HCT116 (cell line): ENCODE results near the gene LEMD1. TPM values are rescaled to one million over a fixed set of nuclear protein-coding genes. Genes with fewer than 3 reads are reported as not detected.

Experiments used
- ATAC-seq: fragments of 200-7000 bp; cut with Tn5 transposase; 2 replicates; pipeline ENCODE4 v1.9.1; 2020; ENCODE audit warnings: mild to moderate bottlenecking, moderate library complexity
- BruUV-seq: library from RNA; stranded (reverse); fragments of 400-500 nt; replicated peaks from 2 replicates; lab custom pipeline; 2021; lab: Mats Ljungman, UMichigan
- CTCF ChIA-PET: fragments of 300-600 bp; sonication (Branson Sonifier 250); formaldehyde crosslinking; loops from one replicate; lab custom pipeline; 2021; ENCODE audit warnings: antibody characterized with exemption; lab: Charles Lee
- POLR2A ChIA-PET: fragments of 300-600, 350-600 bp; sonication (Branson Sonifier 250); formaldehyde crosslinking; loops from one replicate; lab custom pipeline; 2021; ENCODE audit warnings: antibody characterized with exemption; lab: Charles Lee
- RAD21 ChIA-PET, 2 experiments: fragments of 300-600 bp; sonication (Branson Sonifier 250); formaldehyde crosslinking; loops; one replicate each; lab custom pipeline; 2023; ENCODE audit warnings: low total read pairs in 2 of 2; ENCODE audit not compliant: uncharacterized antibody in 2 of 2, unreplicated experiment in 2 of 2, low non-redundant PET in 1 of 2; lab: Charles Lee
- DNase-seq: peaks from one replicate; pipeline ENCODE4 v3.0.0-alpha.2; 2010; ENCODE audit warnings: low read depth, low spot score
- H2AFZ ChIP-seq: fragments of 200-600 bp; shearing (Covaris generic), sonication (generic); 2 replicates; pipeline ENCODE4 v1.6.1; 2017; ENCODE audit warnings: low read depth, mixed run types, mixed read lengths, antibody characterized with exemption, low read length; ENCODE audit not compliant: poor library complexity, severe bottlenecking
- H3K27ac ChIP-seq: 2 replicates; pipeline ENCODE4 v1.5.1; 2012; ENCODE audit warnings: low read depth, low read length
- H3K27me3 ChIP-seq: fragments of 200-600 bp; sonication (generic); 2 replicates; pipeline ENCODE4 v1.6.1; 2016; ENCODE audit warnings: mixed run types, low read length, mixed read lengths; ENCODE audit not compliant: insufficient read depth
- H3K36me3 ChIP-seq, 2 experiments: fragments of 200-500 bp in 1 of 2; fragments of 200-600 bp in 1 of 2; sonication (Bioruptor generic) in 1 of 2; sonication (generic) in 1 of 2; 2 replicates each; pipeline versions ENCODE4 v1.5.1 to v1.6.1; 2014 to 2016; ENCODE audit warnings: low read length in 2 of 2, inconsistent platforms in 1 of 2, mixed read lengths in 1 of 2, mixed run types in 1 of 2; ENCODE audit not compliant: insufficient read depth in 2 of 2, control insufficient read depth in 1 of 2
- H3K4me1 ChIP-seq, 2 experiments: fragments of 200-600 bp in 1 of 2; sonication (generic) in 1 of 2; 2 replicates each; pipeline versions ENCODE4 v1.5.1 to v1.6.1; 2012 to 2017; ENCODE audit warnings: low read length in 2 of 2, inconsistent platforms in 1 of 2, mild to moderate bottlenecking in 1 of 2, mixed read lengths in 1 of 2, mixed run types in 1 of 2, moderate library complexity in 1 of 2; ENCODE audit not compliant: insufficient read depth in 2 of 2, control insufficient read depth in 1 of 2
- H3K4me2 ChIP-seq: fragments of 200-600 bp; sonication (generic); 2 replicates; pipeline ENCODE4 v1.6.1; 2017; ENCODE audit warnings: mixed run types, low read length, mixed read lengths
- H3K4me3 ChIP-seq, 2 experiments: fragments of 200-600 bp in 1 of 2; sonication (generic) in 1 of 2; replicated peaks in 1 of 2; 2 replicates each; pipeline ENCODE4 v1.5.1; 2011 to 2016; ENCODE audit warnings: low read length in 2 of 2, control low read depth in 1 of 2, low read depth in 1 of 2, mild to moderate bottlenecking in 1 of 2, mixed read lengths in 1 of 2, mixed run types in 1 of 2
- H3K79me2 ChIP-seq: fragments of 200-600 bp; sonication (generic); 2 replicates; pipeline ENCODE4 v1.6.1; 2017; ENCODE audit warnings: mild to moderate bottlenecking, mixed run types, low read length, moderate library complexity, mixed read lengths; ENCODE audit not compliant: insufficient read depth
- H3K9ac ChIP-seq: fragments of 200-600 bp; sonication (generic); 2 replicates; pipeline ENCODE4 v1.6.1; 2016; ENCODE audit warnings: low read length, mixed read lengths
- H3K9me2 ChIP-seq: fragments of 200-600 bp; sonication (generic), shearing (Covaris generic); 2 replicates; pipeline ENCODE4 v1.6.1; 2017; ENCODE audit warnings: mixed run types, mild to moderate bottlenecking, moderate library complexity; ENCODE audit not compliant: insufficient read depth
- H3K9me3 ChIP-seq, 2 experiments: fragments of 200-500 bp in 1 of 2; fragments of 200-600 bp in 1 of 2; sonication (Bioruptor generic) in 1 of 2; sonication (generic) in 1 of 2; 2 replicates each; pipeline ENCODE4 v1.6.1; 2014 to 2017; ENCODE audit warnings: low read length in 2 of 2, mixed read lengths in 2 of 2, inconsistent platforms in 1 of 2, low read depth in 1 of 2, mild to moderate bottlenecking in 1 of 2, mixed run types in 1 of 2, moderate library complexity in 1 of 2; ENCODE audit not compliant: control insufficient read depth in 1 of 2, insufficient read depth in 1 of 2
- H4K20me1 ChIP-seq: fragments of 200-600 bp; sonication (generic), shearing (Covaris generic); 2 replicates; pipeline ENCODE4 v1.6.1; 2017; ENCODE audit warnings: mixed run types, mild to moderate bottlenecking, moderate library complexity; ENCODE audit not compliant: insufficient read depth
- CBX3 ChIP-seq: IDR thresholded peaks from 2 replicates; pipeline ENCODE4 v1.6.1; 2012; ENCODE audit warnings: low read depth
- CEBPB ChIP-seq: IDR thresholded peaks from 2 replicates; pipeline ENCODE4 v1.6.1; 2012; ENCODE audit warnings: low read depth
- EZH2 ChIP-seq: fragments of 200-600 bp; sonication (generic); IDR thresholded peaks from 2 replicates; pipeline ENCODE4 v1.6.1; 2017; ENCODE audit warnings: antibody characterized with exemption, mixed run types
- JUND ChIP-seq: IDR thresholded peaks from 2 replicates; pipeline ENCODE4 v1.6.1; 2012
- POLR2A ChIP-seq: IDR thresholded peaks from 2 replicates; pipeline ENCODE4 v1.7.0; 2011; ENCODE audit warnings: borderline replicate concordance; ENCODE audit not compliant: insufficient read depth, insufficient read length; ENCODE audit errors: extremely low read depth
- POLR2AphosphoS5 ChIP-seq: IDR thresholded peaks from 2 replicates; pipeline ENCODE4 v1.6.1; 2011; ENCODE audit warnings: mild to moderate bottlenecking, low read depth, low read length, moderate library complexity
- RAD21 ChIP-seq: IDR thresholded peaks from 2 replicates; pipeline ENCODE4 v1.6.1; 2012; ENCODE audit warnings: low read depth, mild to moderate bottlenecking
- SP1 ChIP-seq: IDR thresholded peaks from 2 replicates; pipeline ENCODE4 v1.6.1; 2012; ENCODE audit warnings: low read depth
- SRF ChIP-seq: IDR thresholded peaks from 2 replicates; pipeline ENCODE4 v1.6.1; 2012; ENCODE audit warnings: low read depth
- TCF7L2 ChIP-seq: IDR thresholded peaks from 2 replicates; pipeline ENCODE4 v1.7.0; 2011; ENCODE audit warnings: borderline replicate concordance, inconsistent platforms; ENCODE audit not compliant: insufficient read depth, insufficient read length; ENCODE audit errors: extremely low read depth
- intact Hi-C: fragments of 100-400 bp; cut with micrococcal nuclease; formaldehyde crosslinking; loops from 2 replicates; pipeline ENCODE4 v1.10.0; 2022
- total RNA-seq: library from RNA; stranded (reverse); gene quantifications from one replicate; pipeline ENCODE4 v1.2.1, GENCODE V29; 2021; ENCODE audit not compliant: unreplicated experiment
- TF ChIP-seq, protein P1 (sequence below): IDR thresholded peaks from 2 replicates; pipeline ENCODE4 v1.6.1; 2012
- TF ChIP-seq, protein P2 (sequence below): IDR thresholded peaks from 2 replicates; pipeline ENCODE4 v1.6.1; 2012

Gene LEMD1
- total RNA-seq, 1 experiment from 2014 or later = 11.9 TPM

DNA sequence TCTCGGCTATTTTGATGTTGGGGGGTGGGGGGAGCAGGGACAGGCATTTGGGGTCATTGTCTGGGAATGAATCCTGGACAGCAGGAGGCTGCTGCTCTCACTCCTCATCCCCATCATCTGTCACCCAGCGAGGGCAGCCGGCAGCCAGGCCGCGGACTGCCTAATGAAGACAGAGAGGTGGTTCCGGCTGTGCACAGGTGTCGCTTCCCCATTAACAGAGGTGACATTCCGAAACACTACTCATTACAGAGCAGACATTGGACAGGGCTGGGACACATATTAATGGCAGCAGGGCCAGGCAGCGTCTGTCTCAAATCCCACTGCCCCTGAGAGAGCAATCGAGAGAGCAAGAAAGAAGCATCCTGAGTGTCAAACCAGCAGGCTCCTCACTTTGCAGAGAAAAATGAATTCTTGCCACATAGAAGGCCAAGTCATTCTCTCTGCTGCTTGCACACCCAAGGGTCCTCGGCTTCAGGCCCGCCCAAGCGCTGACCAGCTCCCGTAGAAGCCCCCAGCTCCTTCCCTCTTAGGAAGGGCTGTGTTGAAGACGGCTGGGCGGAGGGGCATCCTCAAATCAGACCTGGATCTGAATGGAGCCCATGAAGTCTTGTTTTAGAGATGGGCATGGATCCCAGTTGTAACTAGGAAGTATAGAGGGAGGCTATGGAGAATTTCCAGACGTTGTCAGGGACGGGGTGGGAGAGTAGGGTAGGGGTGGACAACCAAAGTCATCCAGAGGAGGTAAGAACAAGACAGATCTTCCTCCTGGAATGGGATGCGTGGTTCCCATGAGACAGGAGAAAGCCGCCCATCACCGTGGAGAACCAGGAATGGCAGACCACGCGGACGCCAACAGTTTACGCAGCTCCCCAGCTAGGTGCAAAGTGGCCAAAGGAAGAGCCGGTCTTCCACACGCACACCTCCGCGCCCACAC is 8.2 kb upstream of the LEMD1 start:
- peak overlapping the region in 1 of 2 experiments; percentile 47; a peak in 2 of 4 replicates for H3K4me3 ChIP-seq

More for the DNA sequence above, 8.2 kb upstream of the LEMD1 start:
- Histone ChIP-seq H3K9me3 (no peaks in the 10 kb centered on the region), H4K20me1 (no peaks in the 10 kb centered on the region), H3K9me2 (no peaks in the 10 kb centered on the region), H3K4me1 (peaks cover 0 to 16% of the 10 kb centered on the region in 2 experiments; a peak in 1 of 4 replicates), H3K27ac (no peak overlapping the region), H3K9ac (no peak overlapping the region), H3K4me2 (peak overlapping the region; percentile 71), H3K27me3 (peaks cover 4% of the 10 kb centered on the region; the same call in 1 of the 2 replicates), H3K79me2 (no peaks in the 10 kb centered on the region), H3K36me3 (no peaks in the 10 kb centered on the region), H2AFZ (no peak overlapping the region)
- ChIA-PET POLR2A (interaction anchor here (1.6 kb wide), 1 partner anchor 11 kb away, joined by 12 read pairs; no protein-coding TSS in a partner anchor), RAD21 (interaction anchor here (1.1 to 2.0 kb wide), 2 partner anchors 33 to 55 kb away, joined by 3 to 7 read pairs; no protein-coding TSS in a partner anchor), CTCF (interaction anchor here (0.9 to 2.6 kb wide), 10 partner anchors 11 to 159 kb away, joined by 3 to 24 read pairs (median 6); no protein-coding TSS in a partner anchor)
- no TSS peak for BruUV-seq
- no peak for ATAC-seq
- intact Hi-C loops = no loop called here
- TF ChIP-seq SP1 (no peak), POLR2AphosphoS5 (no peak), SRF (no peak), RAD21 (no peak), CEBPB (no peak), TCF7L2 (no peak), JUND (no peak), POLR2A (no peak), EZH2 (no peak), CBX3 (no peak)
- TF ChIP-seq, protein P1, sequence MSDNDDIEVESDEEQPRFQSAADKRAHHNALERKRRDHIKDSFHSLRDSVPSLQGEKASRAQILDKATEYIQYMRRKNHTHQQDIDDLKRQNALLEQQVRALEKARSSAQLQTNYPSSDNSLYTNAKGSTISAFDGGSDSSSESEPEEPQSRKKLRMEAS = no peak
- TF ChIP-seq, protein P2, sequence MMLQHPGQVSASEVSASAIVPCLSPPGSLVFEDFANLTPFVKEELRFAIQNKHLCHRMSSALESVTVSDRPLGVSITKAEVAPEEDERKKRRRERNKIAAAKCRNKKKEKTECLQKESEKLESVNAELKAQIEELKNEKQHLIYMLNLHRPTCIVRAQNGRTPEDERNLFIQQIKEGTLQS = no peak
- no peak for DNase-seq
